Natural killer cell (primary cell): ENCODE results near the gene GLT1D1. TPM values are rescaled to one million over a fixed set of nuclear protein-coding genes. Genes with fewer than 3 reads are reported as not detected.

Experiments
- ATAC-seq, 3 donors: fragments of 150-1000 bp in 2 of 3; fragments of 200-7000 bp in 1 of 3; cut with Tn5 transposase; 1 replicate in 1 of 3; 2 replicates in 2 of 3; pipeline ENCODE4 v1.10.0; 2021; ENCODE audit warnings: mild to moderate bottlenecking in 2 of 3, moderate library complexity in 2 of 3
- DNase-seq, 2 donors: peaks; one replicate each; pipeline versions ENCODE4 v3.0.0 to v3.0.0-alpha.2; 2013 to 2021; ENCODE audit warnings: mixed read lengths in 1 of 2
- H3K27ac ChIP-seq: one replicate; pipeline ENCODE4 v1.5.1; 2013; ENCODE audit warnings: mild to moderate bottlenecking, low read length
- H3K27me3 ChIP-seq: one replicate; pipeline ENCODE4 v1.6.1; 2013; ENCODE audit warnings: low read length; ENCODE audit not compliant: control insufficient read depth, insufficient read depth
- H3K36me3 ChIP-seq: one replicate; pipeline ENCODE4 v1.6.1; 2013; ENCODE audit warnings: low read length; ENCODE audit not compliant: control insufficient read depth, insufficient read depth
- H3K4me1 ChIP-seq: one replicate; pipeline ENCODE4 v1.6.1; 2013; ENCODE audit warnings: low read length; ENCODE audit not compliant: control insufficient read depth, insufficient read depth
- H3K4me3 ChIP-seq: one replicate; pipeline ENCODE4 v1.5.1; 2013; ENCODE audit warnings: low read length
- H3K9me3 ChIP-seq: one replicate; pipeline ENCODE4 v1.6.1; 2013; ENCODE audit warnings: low read length; ENCODE audit not compliant: control insufficient read depth, insufficient read depth
- H3K27ac Mint-ChIP-seq, 2 donors: one replicate each; pipeline ENCODE4 v1.8.0; 2022; ENCODE audit warnings: mild to moderate bottlenecking in 2 of 2, mixed read lengths in 2 of 2, moderate library complexity in 1 of 2
- H3K27me3 Mint-ChIP-seq, 2 donors: one replicate each; pipeline ENCODE4 v1.8.0; 2022; ENCODE audit warnings: low read depth in 2 of 2, mixed read lengths in 2 of 2
- H3K36me3 Mint-ChIP-seq: one replicate; pipeline ENCODE4 v1.8.0; 2022; ENCODE audit warnings: mixed read lengths
- H3K4me1 Mint-ChIP-seq, 2 donors: one replicate each; pipeline ENCODE4 v1.8.0; 2022; ENCODE audit warnings: mixed read lengths in 2 of 2
- H3K4me3 Mint-ChIP-seq: one replicate; pipeline ENCODE4 v1.8.0; 2022; ENCODE audit warnings: mild to moderate bottlenecking, moderate library complexity, mixed read lengths
- H3K9me3 Mint-ChIP-seq, 2 donors: one replicate each; pipeline ENCODE4 v1.8.0; 2022; ENCODE audit warnings: mixed read lengths in 2 of 2
- CTCF ChIP-seq: fragments of 200-600 bp; IDR thresholded peaks from one replicate; pipeline ENCODE4 v1.8.0; 2022; ENCODE audit warnings: antibody characterized with exemption
- WGBS: methylation state at CpG from one replicate; pipeline ENCODE4 v1.1.7; 2013; ENCODE audit warnings: missing lambda C conversion rate; ENCODE audit not compliant: insufficient coverage; 5-methylcytosine and 5-hydroxymethylcytosine counted together
- intact Hi-C: fragments of 100-400 bp; cut with micrococcal nuclease; formaldehyde crosslinking; loops from one replicate; pipeline ENCODE4 v1.14.2; 2022
- total RNA-seq, 4 donors: library from RNA; stranded (reverse); fragments of 120-200 nt in 1 of 4; gene quantifications; one replicate each; pipeline versions ENCODE4 v1.2.3 to v1.2.4, GENCODE V29; 2013 to 2022

GLT1D1 gene
- total RNA-seq, 3 donors from 2014 or later (not counting 1 experiment from before 2014, with no cell fraction given), result 0.33 to 3.2 (median 2.6) TPM

GRCh38 chr12:128940090-128940888 is 87.0 kb downstream of the GLT1D1 start:
- TF ChIP-seq CTCF, result no peak
- Mint-ChIP-seq H3K4me3 (no peak overlapping the region), H3K9me3 (no peaks in the 10 kb centered on the region), H3K27ac (no peak overlapping the region), H3K36me3 (no peaks in the 10 kb centered on the region), H3K4me1 (no peaks in the 10 kb centered on the region), H3K27me3 (no peaks in the 10 kb centered on the region)
- H3K27ac ChIP-seq, result no peak overlapping the region
- no peaks in the 10 kb centered on the region for H3K36me3 ChIP-seq
- H3K27me3 ChIP-seq, result no peaks in the 10 kb centered on the region
- 93% methylated on average over 15 of the region's 15 CpGs for WGBS
- H3K4me3 ChIP-seq, result no peak overlapping the region
- intact Hi-C loops, result no loop called here
- DNase-seq, result no peak
- no peaks in the 10 kb centered on the region for H3K4me1 ChIP-seq
- ATAC-seq, result no peak
- no peaks in the 10 kb centered on the region for H3K9me3 ChIP-seq

DNA sequence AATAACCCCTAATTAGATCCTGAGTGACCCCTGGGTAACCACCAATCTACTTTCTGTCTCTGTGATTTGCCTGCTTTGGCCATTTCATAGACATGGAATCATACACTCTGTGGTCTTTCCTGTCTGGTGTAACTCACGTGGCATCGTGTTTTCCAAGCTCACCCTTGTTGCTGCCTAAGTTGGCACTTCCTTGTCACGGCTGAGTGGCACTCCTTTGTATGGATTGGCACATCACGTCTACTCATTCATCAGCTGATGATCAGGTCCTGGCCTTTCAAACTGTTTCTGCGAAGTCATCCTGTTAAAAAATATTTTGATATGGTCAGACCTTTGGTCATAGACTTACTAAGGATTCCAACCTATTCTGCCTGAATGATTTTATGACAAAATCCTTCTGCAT is 87.7 kb downstream of the GLT1D1 start:
- Histone ChIP-seq H3K4me3 (no peak overlapping the region), H3K27ac (no peak overlapping the region), H3K4me1 (no peaks in the 10 kb centered on the region), H3K36me3 (no peaks in the 10 kb centered on the region), H3K9me3 (no peaks in the 10 kb centered on the region), H3K27me3 (no peaks in the 10 kb centered on the region)
- TF ChIP-seq CTCF, result no peak
- Mint-ChIP-seq H3K4me1 (no peaks in the 10 kb centered on the region), H3K27me3 (peaks cover 0 to 1% of the 10 kb centered on the region in 2 donors), H3K9me3 (no peaks in the 10 kb centered on the region), H3K27ac (no peak overlapping the region), H3K36me3 (no peaks in the 10 kb centered on the region), H3K4me3 (no peak overlapping the region)
- ATAC-seq, result no peak
- intact Hi-C loops, result no loop called here
- 88% methylated on average over 5 of the region's 5 CpGs for WGBS
- DNase-seq, result no peak

DNA sequence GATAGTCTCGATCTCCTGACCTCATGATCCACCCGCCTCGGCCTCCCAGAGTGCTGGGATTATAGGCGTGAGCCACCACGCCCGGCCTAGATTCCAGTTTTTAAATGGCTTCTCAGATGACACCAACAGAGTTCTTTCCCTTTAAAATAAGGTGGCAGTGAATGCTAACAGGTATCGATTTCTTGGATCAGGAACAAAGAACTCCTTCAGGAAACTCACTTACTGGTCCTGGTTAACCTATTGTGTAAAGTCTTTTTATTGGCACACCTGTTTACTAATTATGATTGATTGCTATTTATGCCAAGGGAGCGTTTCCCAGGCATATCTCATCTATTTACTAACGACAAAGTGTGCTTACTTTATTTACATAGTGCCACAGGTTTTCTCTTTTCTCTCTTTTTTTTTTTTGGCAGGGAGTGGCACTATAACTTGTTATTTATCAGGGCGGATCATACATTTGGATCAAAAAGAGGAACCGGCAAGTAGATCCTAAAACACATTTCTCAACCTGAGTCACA is 89.7 kb downstream of the GLT1D1 start:
- Histone ChIP-seq H3K4me1 (no peaks in the 10 kb centered on the region), H3K4me3 (no peak overlapping the region), H3K9me3 (no peaks in the 10 kb centered on the region), H3K27ac (no peak overlapping the region), H3K36me3 (no peaks in the 10 kb centered on the region), H3K27me3 (no peaks in the 10 kb centered on the region)
- H3K4me1 Mint-ChIP-seq, result no peaks in the 10 kb centered on the region
- intact Hi-C loops, result no loop called here
- 98% methylated on average over 7 of the region's 11 CpGs for WGBS
- H3K9me3 Mint-ChIP-seq, result no peaks in the 10 kb centered on the region
- peaks cover 0 to 2% of the 10 kb centered on the region in 2 donors for H3K27me3 Mint-ChIP-seq
- H3K27ac Mint-ChIP-seq, result no peak overlapping the region
- no peak for TF ChIP-seq CTCF
- no peak for ATAC-seq
- DNase-seq, result no peak
- H3K36me3 Mint-ChIP-seq, result no peaks in the 10 kb centered on the region
- H3K4me3 Mint-ChIP-seq, result no peak overlapping the region
